ENCODE measurements around the gene SLC25A34.

GRCh38 chr1:15702722-15703550, 33.1 kb upstream of the SLC25A34 start:
- TF ChIP-seq CTCF (conservative IDR thresholded peaks at IDR 0.05; ENCODE audit: low read length): peak; percentile 53
- no peak for TF ChIP-seq EZH2phosphoT487 (IDR thresholded peaks at IDR 0.05; ENCODE audit: borderline replicate concordance, low read depth, low read length)
